H7 (cell line): ENCODE results near the gene VPS4A. TPM values are rescaled to one million over a fixed set of nuclear protein-coding genes. Genes with fewer than 3 reads are reported as not detected.

Experiments used
- DNase-seq: peaks from one replicate; pipeline ENCODE4 v3.0.0; 2012
- H3K27me3 ChIP-seq: 2 replicates; pipeline ENCODE4 v1.6.0; 2011; ENCODE audit warnings: mild to moderate bottlenecking, low read length; ENCODE audit not compliant: control insufficient read depth, insufficient read depth
- H3K36me3 ChIP-seq: replicated peaks from 2 replicates; pipeline ENCODE4 v1.5.1; 2011; ENCODE audit warnings: low read length; ENCODE audit not compliant: control insufficient read depth, insufficient read depth
- H3K4me3 ChIP-seq: 2 replicates; pipeline ENCODE4 v1.5.1; 2011; ENCODE audit warnings: low read depth, mild to moderate bottlenecking, control low read depth, low read length, moderate library complexity; ENCODE audit not compliant: insufficient read depth
- total RNA-seq: library from RNA; depleted of rRNA; stranded (reverse); fragments of >200 nt; shearing (Covaris generic); gene quantifications from 2 replicates; pipeline ENCODE4 v1.2.3, GENCODE V29; 2014

VPS4A gene
- total RNA-seq, 1 experiment from 2014 or later = 33.2 TPM

DNA sequence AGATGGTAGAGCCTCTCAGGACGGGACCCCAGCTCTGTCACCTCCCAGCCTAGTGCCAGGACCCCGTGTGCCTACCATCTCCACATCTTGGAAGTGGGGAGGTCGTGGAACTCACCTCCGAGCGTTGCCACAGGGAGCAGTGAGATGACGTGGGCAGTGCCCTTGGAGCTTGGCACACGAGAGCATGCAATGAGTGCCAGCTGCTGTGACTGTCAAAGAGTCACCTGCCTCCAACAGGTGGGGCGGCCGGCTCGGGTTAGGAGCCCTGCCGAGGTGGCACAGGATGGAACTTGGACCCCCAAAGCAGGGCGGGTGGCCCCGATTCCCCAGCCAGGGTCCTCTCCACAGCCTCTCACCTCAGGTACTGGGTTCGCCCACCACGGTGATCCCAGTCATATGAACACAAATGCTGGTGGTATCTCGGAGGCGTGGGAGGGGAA is 5.5 kb downstream of the VPS4A start:
- Histone ChIP-seq H3K27me3 (no peaks in the 10 kb centered on the region), H3K4me3 (no peak overlapping the region), H3K36me3 (peaks cover 38% of the 10 kb centered on the region)
- no peak for DNase-seq

DNA sequence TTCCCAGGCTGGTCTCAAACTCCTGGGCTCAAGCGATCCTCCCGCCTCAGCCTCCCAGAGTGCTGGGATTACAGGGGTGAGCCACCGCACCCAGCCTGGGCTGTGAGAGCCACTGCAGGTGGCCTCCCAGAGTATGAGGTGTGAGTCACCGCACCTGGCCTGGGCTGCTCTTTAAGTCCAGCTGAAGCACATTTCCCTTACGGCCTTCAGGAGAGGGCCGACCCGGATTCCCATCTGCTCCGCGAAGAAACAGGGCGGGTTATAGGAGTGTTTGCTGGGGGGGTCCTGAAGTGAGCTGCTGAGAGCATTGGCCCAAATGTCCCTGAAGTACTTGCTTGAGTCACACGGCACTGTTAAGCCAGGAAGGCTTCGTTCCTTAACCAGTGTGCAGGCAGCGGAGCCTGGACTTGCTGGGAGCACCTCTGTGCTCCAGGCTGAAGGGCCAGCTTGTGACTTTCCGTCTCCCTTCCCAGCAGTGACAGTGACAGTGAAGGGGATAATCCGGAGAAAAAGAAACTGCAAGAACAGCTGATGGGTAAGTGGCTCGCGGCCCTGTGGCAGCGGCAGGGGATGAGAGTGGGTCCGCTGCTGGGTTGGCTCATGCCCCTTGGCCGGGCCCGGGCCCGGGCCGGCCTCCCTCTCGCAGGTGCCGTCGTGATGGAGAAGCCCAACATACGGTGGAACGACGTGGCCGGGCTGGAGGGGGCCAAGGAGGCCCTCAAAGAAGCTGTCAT is 7.2 kb downstream of the VPS4A start:
- DNase-seq = no peak
- Histone ChIP-seq H3K4me3 (no peak overlapping the region), H3K27me3 (no peaks in the 10 kb centered on the region), H3K36me3 (peaks cover 48% of the 10 kb centered on the region)

DNA sequence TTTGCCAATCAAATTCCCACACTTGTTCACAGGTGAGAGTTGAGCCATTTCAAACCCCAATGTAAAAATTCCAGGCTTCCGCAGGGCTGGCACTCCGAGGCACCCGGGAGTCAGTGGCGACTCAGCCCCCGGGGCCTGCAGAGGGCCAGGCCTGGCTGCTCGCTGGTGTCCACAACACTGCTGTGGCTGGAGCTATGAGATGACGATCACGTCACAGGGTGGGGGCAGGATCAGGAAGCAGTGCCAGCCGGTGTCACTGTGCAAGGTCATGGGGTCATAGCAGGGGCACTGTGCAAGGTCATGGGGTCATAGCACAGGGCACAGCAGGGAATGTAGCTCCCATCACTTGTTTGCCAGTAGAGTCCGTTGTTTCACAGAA is 7.8 kb downstream of the VPS4A start:
- Histone ChIP-seq H3K36me3 (peaks cover 50% of the 10 kb centered on the region), H3K4me3 (no peak overlapping the region), H3K27me3 (no peaks in the 10 kb centered on the region)
- DNase-seq = no peak

- no peaks in the 10 kb centered on the region for H3K27me3 ChIP-seq
- no peak for DNase-seq
- peaks cover 52% of the 10 kb centered on the region for H3K36me3 ChIP-seq
- H3K4me3 ChIP-seq = no peak overlapping the region
Observed at GRCh38 chr16:69319381-69319780, 8.2 kb downstream of the VPS4A start.

DNA sequence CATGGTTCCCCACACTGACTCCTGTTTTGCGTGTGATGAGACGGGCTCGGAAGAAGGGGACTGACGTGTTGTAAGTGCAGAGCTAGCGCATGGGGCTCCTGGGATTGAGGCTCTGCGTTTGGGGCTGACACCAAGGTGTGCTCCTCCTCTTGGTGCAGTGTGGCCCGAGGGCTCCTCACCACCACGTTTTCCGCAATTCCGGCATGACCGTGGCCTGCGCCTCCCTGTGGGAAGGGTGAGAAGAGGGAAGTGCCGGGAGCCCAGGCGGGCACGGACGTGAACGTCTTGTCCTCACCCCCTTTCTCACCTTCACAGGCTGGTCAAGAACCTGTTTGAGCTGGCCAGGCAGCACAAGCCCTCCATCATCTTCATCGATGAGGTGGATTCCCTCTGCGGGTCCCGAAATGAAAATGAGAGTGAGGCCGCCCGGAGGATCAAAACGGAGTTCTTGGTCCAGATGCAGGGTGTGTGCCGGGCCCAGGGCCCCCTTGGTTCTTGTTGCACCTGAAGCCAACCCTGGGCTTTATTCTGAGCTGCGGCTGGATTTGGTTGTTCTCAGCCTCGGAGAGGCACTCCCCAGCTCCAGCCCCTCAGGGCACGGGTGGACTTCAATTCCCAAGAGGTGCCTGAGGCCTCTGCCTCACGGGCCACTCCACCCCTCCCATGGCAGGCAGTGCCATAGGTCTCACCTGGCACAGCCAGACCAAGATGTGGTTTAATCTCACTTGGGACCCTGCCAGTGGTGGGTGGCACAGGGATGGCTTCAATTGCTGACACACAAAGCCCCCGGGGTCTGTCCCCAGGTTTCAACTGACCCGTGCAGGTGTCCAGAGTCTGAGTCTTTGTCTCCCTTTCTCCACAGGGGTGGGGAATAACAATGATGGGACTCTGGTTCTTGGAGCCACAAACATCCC is 8.9 kb downstream of the VPS4A start:
- DNase-seq = no peak
- H3K36me3 ChIP-seq = peaks cover 53% of the 10 kb centered on the region
- no peak overlapping the region for H3K4me3 ChIP-seq
- H3K27me3 ChIP-seq = no peaks in the 10 kb centered on the region

DNA sequence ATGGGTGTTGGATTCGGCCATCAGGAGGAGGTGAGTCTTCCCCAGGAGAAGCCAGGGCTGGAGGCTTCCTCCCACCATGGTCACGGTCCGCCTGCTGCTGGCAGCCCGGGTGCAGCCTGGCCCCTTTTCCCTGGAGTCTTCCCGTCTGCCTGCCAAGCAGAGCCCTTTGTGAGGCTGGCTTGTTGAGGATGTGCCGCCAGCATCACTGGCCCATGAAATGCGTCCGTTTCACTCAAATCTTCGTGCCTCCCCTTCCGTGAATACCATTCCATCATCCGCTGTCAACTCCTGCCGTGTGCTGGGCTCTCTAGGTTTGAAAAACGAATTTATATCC is 9.6 kb downstream of the VPS4A start:
- Histone ChIP-seq H3K36me3 (peaks cover 51% of the 10 kb centered on the region), H3K4me3 (no peak overlapping the region), H3K27me3 (no peaks in the 10 kb centered on the region)
- no peak for DNase-seq

DNA sequence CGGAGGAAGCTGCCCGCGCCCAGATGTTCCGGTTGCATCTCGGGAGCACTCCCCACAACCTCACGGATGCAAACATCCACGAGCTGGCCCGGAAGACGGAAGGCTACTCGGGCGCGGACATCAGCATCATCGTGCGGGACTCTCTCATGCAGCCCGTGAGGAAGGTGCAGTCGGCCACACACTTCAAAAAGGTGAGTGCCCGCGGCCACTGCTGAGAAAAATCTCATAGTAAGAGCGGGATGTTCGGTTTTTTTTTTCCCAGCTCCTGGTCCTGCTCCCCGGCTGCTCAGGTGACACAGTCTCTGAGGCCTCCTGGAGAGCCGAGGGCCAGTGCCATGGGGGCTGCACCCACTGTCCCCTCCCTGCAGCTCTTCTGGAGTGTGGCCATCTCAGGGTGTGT is 9.9 kb downstream of the VPS4A start:
- no peak overlapping the region for H3K4me3 ChIP-seq
- H3K36me3 ChIP-seq = peaks cover 52% of the 10 kb centered on the region
- H3K27me3 ChIP-seq = no peaks in the 10 kb centered on the region
- DNase-seq = no peak

DNA sequence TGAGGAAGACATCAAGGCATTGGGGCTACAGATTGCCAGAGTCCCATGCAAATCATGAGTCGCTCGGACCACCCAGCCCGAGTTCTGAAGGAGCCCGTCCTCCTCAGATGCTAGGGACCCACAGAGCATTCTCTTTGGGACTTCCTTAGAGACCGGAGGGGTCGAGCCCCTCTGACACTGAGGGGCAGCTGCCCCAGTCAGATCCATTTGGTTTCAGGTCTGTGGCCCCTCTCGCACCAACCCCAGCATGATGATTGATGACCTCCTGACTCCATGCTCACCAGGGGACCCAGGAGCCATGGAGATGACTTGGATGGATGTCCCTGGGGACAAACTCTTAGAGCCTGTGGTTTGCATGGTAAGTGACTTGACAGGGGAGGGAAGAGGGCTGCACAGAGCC is 11.2 kb downstream of the VPS4A start:
- Histone ChIP-seq H3K4me3 (no peak overlapping the region), H3K36me3 (peaks cover 55% of the 10 kb centered on the region), H3K27me3 (no peaks in the 10 kb centered on the region)
- DNase-seq = no peak

DNA sequence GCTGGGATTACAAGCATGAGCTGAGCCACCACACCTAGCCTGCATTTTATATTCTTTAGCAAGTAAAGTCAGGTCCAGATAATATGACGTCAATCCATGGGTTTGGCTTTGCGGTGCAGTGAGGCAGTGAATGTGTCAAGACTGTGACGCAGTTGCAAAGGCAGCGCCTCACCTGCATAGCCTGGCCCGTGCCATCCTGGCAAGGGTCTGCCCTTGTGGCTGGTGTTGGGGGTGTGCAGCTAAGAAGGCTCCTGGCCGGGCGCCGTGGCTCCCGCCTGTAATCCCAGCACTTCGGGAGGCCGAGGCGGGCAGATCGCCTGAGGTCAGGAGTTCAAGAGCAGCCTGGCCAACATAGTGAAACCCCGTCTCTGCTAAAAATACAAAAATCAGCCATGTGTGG is 12.3 kb downstream of the VPS4A start:
- Histone ChIP-seq H3K36me3 (peaks cover 55% of the 10 kb centered on the region), H3K27me3 (no peaks in the 10 kb centered on the region), H3K4me3 (no peak overlapping the region)
- no peak for DNase-seq

GRCh38 chr16:69324013-69324531 is 12.9 kb downstream of the VPS4A start:
- H3K4me3 ChIP-seq = no peak overlapping the region
- no peaks in the 10 kb centered on the region for H3K27me3 ChIP-seq
- DNase-seq = no peak
- H3K36me3 ChIP-seq = peaks cover 52% of the 10 kb centered on the region

- no peak for DNase-seq
- no peaks in the 10 kb centered on the region for H3K27me3 ChIP-seq
- no peak overlapping the region for H3K4me3 ChIP-seq
- peaks cover 46% of the 10 kb centered on the region for H3K36me3 ChIP-seq
Observed at GRCh38 chr16:69324585-69325253, 13.6 kb downstream of the VPS4A start.

DNA sequence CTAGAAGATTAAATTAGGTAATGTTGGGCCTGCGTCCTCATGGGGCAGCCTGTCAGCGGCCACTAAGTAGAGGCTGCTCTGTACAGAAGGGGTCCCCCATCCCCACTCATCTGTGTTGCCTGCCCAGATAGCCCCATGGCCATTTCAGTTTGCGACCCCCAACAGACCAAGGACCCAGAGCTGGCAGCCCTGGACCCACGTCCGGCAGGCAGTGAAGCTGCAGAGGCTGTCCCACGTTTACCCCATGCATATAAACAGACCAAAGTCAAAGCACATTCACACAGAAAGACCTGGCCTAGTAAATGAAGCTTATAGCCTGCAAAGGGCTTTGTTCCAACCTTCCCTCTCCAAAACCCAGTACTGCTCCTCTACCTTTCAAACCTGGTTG is 14.6 kb downstream of the VPS4A start:
- no peak for DNase-seq
- Histone ChIP-seq H3K36me3 (peaks cover 37% of the 10 kb centered on the region), H3K27me3 (no peaks in the 10 kb centered on the region), H3K4me3 (no peak overlapping the region)

GRCh38 chr16:69326172-69326873 is 15.2 kb downstream of the VPS4A start:
- Histone ChIP-seq H3K27me3 (no peaks in the 10 kb centered on the region), H3K36me3 (peaks cover 35% of the 10 kb centered on the region), H3K4me3 (no peak overlapping the region)
- DNase-seq = no peak

GRCh38 chr16:69327585-69328310 is 16.6 kb downstream of the VPS4A start:
- no peaks in the 10 kb centered on the region for H3K27me3 ChIP-seq
- no peak overlapping the region for H3K4me3 ChIP-seq
- no peak for DNase-seq
- peaks cover 31% of the 10 kb centered on the region for H3K36me3 ChIP-seq
